Activated naive CD4-positive, alpha-beta T cell treated with anti-CD3 and anti-CD28 coated beads, Interleukin-2, amount 50 U/mL, for 24 hours (primary cell): ENCODE data around the gene DNER.

Experiments
- H3K27ac Mint-ChIP-seq: one replicate; pipeline ENCODE4 v1.8.0; 2021; ENCODE audit warnings: mild to moderate bottlenecking, mixed read lengths
- H3K27me3 Mint-ChIP-seq: one replicate; pipeline ENCODE4 v1.8.0; 2021; ENCODE audit warnings: mixed read lengths
- H3K36me3 Mint-ChIP-seq: one replicate; pipeline ENCODE4 v1.8.0; 2021; ENCODE audit warnings: mixed read lengths
- H3K4me1 Mint-ChIP-seq: one replicate; pipeline ENCODE4 v1.8.0; 2021; ENCODE audit warnings: mixed read lengths
- H3K4me3 Mint-ChIP-seq: one replicate; pipeline ENCODE4 v1.8.0; 2021; ENCODE audit warnings: mild to moderate bottlenecking, mixed read lengths
- H3K9me3 Mint-ChIP-seq: one replicate; pipeline ENCODE4 v1.8.0; 2021; ENCODE audit warnings: mixed read lengths

The DNER gene

DNA sequence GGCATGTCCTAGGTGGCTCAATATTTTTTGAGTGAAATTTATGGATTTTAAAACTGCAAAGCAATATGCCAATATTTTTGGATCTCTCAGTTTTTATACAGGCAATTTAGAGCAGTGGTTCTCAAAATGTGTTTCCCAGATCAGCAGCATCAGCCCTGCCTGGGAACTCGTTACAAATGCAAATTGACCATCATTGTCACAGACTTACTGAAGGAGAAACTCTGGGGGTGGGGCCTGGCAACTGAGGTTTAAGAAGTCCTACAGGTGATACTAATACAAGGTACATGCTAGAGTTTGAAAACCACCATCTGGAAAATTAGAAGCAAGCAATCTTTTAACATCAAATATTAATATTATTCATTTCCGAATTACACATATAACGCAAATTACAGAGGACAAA is 227.7 kb downstream of the DNER start:
- Mint-ChIP-seq H3K4me1 (no peaks in the 10 kb centered on the region), H3K9me3 (no peaks in the 10 kb centered on the region), H3K4me3 (no peak overlapping the region), H3K27me3 (peaks cover 1% of the 10 kb centered on the region), H3K36me3 (no peaks in the 10 kb centered on the region), H3K27ac (no peak overlapping the region)

DNA sequence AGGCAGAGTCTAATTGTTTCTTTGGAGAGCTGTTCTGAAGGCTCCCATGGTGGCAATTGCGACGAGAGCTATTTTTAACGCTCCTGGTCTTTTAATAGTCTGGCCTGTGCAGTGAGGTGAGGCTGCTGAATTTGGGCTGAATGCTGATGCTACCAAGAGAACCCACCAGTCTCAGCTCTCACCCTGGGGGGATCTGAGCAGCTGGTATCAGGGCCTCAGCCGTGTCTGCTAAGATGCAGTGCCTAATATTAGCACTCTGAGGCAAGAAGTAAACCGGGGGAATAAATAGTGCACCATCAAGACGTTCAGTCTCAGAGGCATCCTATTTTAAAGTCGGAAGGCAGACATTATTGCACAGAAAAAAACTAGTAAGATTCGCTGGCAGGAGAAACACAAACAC is 228.5 kb downstream of the DNER start:
- H3K4me3 Mint-ChIP-seq, result no peak overlapping the region
- no peak overlapping the region for H3K27ac Mint-ChIP-seq
- no peaks in the 10 kb centered on the region for H3K36me3 Mint-ChIP-seq
- H3K9me3 Mint-ChIP-seq, result no peaks in the 10 kb centered on the region
- peaks cover 1% of the 10 kb centered on the region for H3K27me3 Mint-ChIP-seq
- H3K4me1 Mint-ChIP-seq, result no peaks in the 10 kb centered on the region

- H3K27ac Mint-ChIP-seq, result no peak overlapping the region
- no peaks in the 10 kb centered on the region for H3K36me3 Mint-ChIP-seq
- no peaks in the 10 kb centered on the region for H3K9me3 Mint-ChIP-seq
- no peaks in the 10 kb centered on the region for H3K4me1 Mint-ChIP-seq
- peaks cover 9% of the 10 kb centered on the region for H3K27me3 Mint-ChIP-seq
- H3K4me3 Mint-ChIP-seq, result no peak overlapping the region
These were observed 237.0 kb downstream of the DNER start for GRCh38 chr2:229477269-229477755.

DNA sequence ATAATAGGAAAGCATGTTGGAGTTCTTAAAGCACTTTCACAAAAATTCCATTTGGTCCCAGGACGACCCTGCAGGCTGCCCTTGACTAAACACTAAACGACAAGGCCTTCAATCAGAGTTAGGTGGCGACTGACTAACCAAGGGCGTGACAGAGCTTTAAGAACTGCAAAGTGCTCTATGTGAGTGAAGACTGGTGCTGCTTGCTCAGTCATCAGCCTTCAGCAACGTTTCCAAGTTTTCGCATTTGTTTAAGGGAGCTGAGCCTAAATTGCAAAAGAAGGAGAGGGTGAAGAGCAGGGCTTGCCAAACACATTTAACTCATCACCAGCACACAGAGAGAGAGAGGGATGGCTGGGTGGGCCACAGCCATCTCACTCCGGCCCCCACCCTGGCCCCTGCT is 238.6 kb downstream of the DNER start:
- no peak overlapping the region for H3K27ac Mint-ChIP-seq
- H3K4me3 Mint-ChIP-seq, result no peak overlapping the region
- H3K4me1 Mint-ChIP-seq, result no peaks in the 10 kb centered on the region
- peaks cover 9% of the 10 kb centered on the region for H3K27me3 Mint-ChIP-seq
- no peaks in the 10 kb centered on the region for H3K36me3 Mint-ChIP-seq
- no peaks in the 10 kb centered on the region for H3K9me3 Mint-ChIP-seq

DNA sequence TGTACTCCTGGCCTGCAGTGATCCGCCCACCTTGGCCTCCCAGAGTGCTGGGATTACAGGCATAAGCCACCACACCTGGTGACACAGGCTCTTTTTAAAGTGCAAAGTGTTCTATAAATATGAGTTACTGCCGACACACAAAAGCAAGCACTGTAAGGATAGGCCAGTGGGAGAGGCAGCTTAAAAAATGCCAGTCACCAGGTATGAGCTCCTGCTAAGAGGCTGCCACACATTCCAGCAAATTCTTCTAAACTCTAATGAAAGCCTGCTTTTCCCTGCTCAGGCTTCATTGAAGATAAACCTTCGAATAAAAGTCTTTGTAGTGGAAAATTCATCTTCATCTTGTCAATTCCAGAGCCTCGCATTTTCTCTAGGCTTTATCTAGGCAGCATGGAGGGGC is 240.2 kb downstream of the DNER start:
- Mint-ChIP-seq H3K36me3 (no peaks in the 10 kb centered on the region), H3K4me3 (no peak overlapping the region), H3K4me1 (no peaks in the 10 kb centered on the region), H3K27me3 (peaks cover 10% of the 10 kb centered on the region), H3K9me3 (no peaks in the 10 kb centered on the region), H3K27ac (no peak overlapping the region)

- Mint-ChIP-seq H3K4me1 (no peaks in the 10 kb centered on the region), H3K4me3 (no peak overlapping the region), H3K27me3 (peaks cover 4% of the 10 kb centered on the region), H3K27ac (no peak overlapping the region), H3K9me3 (no peaks in the 10 kb centered on the region), H3K36me3 (no peaks in the 10 kb centered on the region)
These were observed 243.6 kb downstream of the DNER start for GRCh38 chr2:229470781-229471180.

DNA sequence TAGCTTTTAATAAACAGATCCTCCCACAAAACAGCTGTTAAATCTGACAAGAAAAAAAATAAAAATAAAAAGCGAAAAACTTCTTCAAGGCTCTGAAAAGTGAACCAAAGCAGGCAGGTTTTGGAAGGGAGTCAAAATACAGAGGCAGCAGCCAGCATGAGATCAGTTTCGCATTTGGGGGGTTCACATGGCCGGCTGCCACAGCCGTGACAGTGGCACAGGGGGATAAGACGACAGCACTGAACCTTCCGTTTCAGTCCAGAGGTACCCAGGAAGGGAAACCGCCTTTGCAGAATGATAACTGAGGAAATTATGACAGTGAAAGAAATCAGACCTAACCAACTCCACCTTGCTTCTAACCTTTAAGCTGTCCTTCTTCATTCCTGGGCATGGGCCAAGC is 246.6 kb downstream of the DNER start:
- peaks cover 3% of the 10 kb centered on the region for H3K27me3 Mint-ChIP-seq
- no peaks in the 10 kb centered on the region for H3K4me1 Mint-ChIP-seq
- H3K9me3 Mint-ChIP-seq, result peaks cover 3% of the 10 kb centered on the region
- no peak overlapping the region for H3K27ac Mint-ChIP-seq
- H3K4me3 Mint-ChIP-seq, result no peak overlapping the region
- no peaks in the 10 kb centered on the region for H3K36me3 Mint-ChIP-seq

GRCh38 chr2:229463841-229464346 is 250.5 kb downstream of the DNER start:
- H3K27ac Mint-ChIP-seq, result no peak overlapping the region
- H3K9me3 Mint-ChIP-seq, result peaks cover 3% of the 10 kb centered on the region
- H3K4me3 Mint-ChIP-seq, result no peak overlapping the region

GRCh38 chr2:229462112-229462511 is 252.2 kb downstream of the DNER start:
- H3K4me1 Mint-ChIP-seq, result no peaks in the 10 kb centered on the region
- H3K9me3 Mint-ChIP-seq, result peaks cover 3% of the 10 kb centered on the region
- H3K27me3 Mint-ChIP-seq, result peaks cover 1% of the 10 kb centered on the region
- no peak overlapping the region for H3K27ac Mint-ChIP-seq
- H3K4me3 Mint-ChIP-seq, result no peak overlapping the region
- no peaks in the 10 kb centered on the region for H3K36me3 Mint-ChIP-seq

More at GRCh38 chr2:229463841-229464346, 250.5 kb downstream of the DNER start:
- no peaks in the 10 kb centered on the region for H3K4me1 Mint-ChIP-seq
- H3K36me3 Mint-ChIP-seq, result no peaks in the 10 kb centered on the region
- H3K27me3 Mint-ChIP-seq, result peaks cover 1% of the 10 kb centered on the region

- H3K36me3 Mint-ChIP-seq, result no peaks in the 10 kb centered on the region
- H3K27ac Mint-ChIP-seq, result no peak overlapping the region
- H3K4me1 Mint-ChIP-seq, result no peaks in the 10 kb centered on the region
- H3K4me3 Mint-ChIP-seq, result no peak overlapping the region
- no peaks in the 10 kb centered on the region for H3K9me3 Mint-ChIP-seq
- H3K27me3 Mint-ChIP-seq, result peaks cover 3% of the 10 kb centered on the region
These were observed 258.3 kb downstream of the DNER start for GRCh38 chr2:229456091-229456490.

- no peaks in the 10 kb centered on the region for H3K9me3 Mint-ChIP-seq
- peaks cover 3% of the 10 kb centered on the region for H3K27me3 Mint-ChIP-seq
- H3K4me1 Mint-ChIP-seq, result no peaks in the 10 kb centered on the region
- H3K27ac Mint-ChIP-seq, result no peak overlapping the region
- H3K4me3 Mint-ChIP-seq, result no peak overlapping the region
- H3K36me3 Mint-ChIP-seq, result no peaks in the 10 kb centered on the region
These were observed 259.3 kb downstream of the DNER start for GRCh38 chr2:229454934-229455631.

- no peak overlapping the region for H3K27ac Mint-ChIP-seq
- no peak overlapping the region for H3K4me3 Mint-ChIP-seq
- H3K4me1 Mint-ChIP-seq, result no peaks in the 10 kb centered on the region
- no peaks in the 10 kb centered on the region for H3K9me3 Mint-ChIP-seq
- H3K36me3 Mint-ChIP-seq, result no peaks in the 10 kb centered on the region
- peaks cover 3% of the 10 kb centered on the region for H3K27me3 Mint-ChIP-seq
These were observed 261.1 kb downstream of the DNER start for GRCh38 chr2:229453230-229453629.

- Mint-ChIP-seq H3K27ac (no peak overlapping the region), H3K4me1 (no peaks in the 10 kb centered on the region), H3K4me3 (no peak overlapping the region), H3K9me3 (no peaks in the 10 kb centered on the region), H3K27me3 (peaks cover 3% of the 10 kb centered on the region), H3K36me3 (no peaks in the 10 kb centered on the region)
These were observed 262.5 kb downstream of the DNER start for GRCh38 chr2:229451852-229452251.

GRCh38 chr2:229447227-229447626 is 267.1 kb downstream of the DNER start:
- no peaks in the 10 kb centered on the region for H3K4me1 Mint-ChIP-seq
- H3K27me3 Mint-ChIP-seq, result peaks cover 1% of the 10 kb centered on the region
- H3K27ac Mint-ChIP-seq, result no peak overlapping the region
- H3K9me3 Mint-ChIP-seq, result no peaks in the 10 kb centered on the region
- no peaks in the 10 kb centered on the region for H3K36me3 Mint-ChIP-seq
- no peak overlapping the region for H3K4me3 Mint-ChIP-seq

DNA sequence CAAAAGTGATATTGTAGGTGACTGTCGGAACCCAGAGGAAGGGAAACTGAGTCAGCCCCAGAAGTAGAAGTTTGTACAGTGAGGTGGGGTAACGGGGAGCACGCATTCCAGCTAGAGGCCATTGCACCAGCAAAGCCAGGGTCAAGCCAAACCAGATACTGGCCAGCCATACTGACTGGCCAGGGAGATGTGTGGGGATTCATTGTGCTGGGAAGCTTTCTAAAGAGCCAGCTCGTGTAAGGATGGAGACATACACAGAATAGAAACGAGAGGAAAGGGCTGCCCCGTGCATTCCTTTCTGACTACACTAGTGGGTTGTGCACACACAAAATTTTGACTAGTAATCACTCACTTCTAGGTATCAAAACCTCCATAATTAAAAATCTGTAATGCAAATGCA is 268.0 kb downstream of the DNER start:
- Mint-ChIP-seq H3K4me3 (no peak overlapping the region), H3K27me3 (peaks cover 1% of the 10 kb centered on the region), H3K36me3 (no peaks in the 10 kb centered on the region), H3K9me3 (no peaks in the 10 kb centered on the region), H3K4me1 (no peaks in the 10 kb centered on the region), H3K27ac (no peak overlapping the region)

DNA sequence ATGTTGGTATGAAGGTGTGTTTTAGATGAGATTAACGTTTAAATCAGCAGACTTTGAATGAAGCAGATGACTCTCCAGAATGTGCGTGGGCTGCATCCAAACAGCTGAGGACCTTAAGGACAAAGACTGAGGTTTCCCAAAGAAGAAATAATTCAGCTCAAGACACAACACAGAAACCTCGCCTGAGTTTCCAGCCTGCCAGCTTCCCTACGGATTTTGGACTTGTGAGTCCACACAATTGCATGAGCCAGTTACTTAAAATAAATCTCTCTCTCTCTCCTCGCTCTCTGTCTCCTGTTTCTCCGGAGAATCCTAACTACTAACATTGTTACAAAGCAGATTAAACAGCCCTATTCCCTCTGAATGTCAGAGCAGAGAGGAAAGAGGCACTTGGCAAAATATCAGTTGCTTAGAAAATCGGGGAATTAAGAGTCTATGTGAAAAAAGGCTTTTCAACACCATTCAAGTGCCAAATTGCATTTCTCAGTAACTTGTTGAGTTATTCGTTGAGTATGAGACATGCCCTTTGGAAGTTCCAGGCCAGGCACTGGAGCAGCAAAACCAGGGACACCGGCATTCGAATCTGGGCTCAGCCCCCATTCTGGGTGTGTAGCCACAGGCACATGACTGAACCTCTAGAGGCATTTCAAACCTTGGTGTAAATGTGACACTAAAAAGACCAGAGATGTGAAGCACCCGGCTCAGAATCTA is 268.7 kb downstream of the DNER start:
- no peak overlapping the region for H3K4me3 Mint-ChIP-seq
- no peaks in the 10 kb centered on the region for H3K36me3 Mint-ChIP-seq
- H3K9me3 Mint-ChIP-seq, result no peaks in the 10 kb centered on the region
- no peaks in the 10 kb centered on the region for H3K4me1 Mint-ChIP-seq
- H3K27ac Mint-ChIP-seq, result no peak overlapping the region
- peaks cover 1% of the 10 kb centered on the region for H3K27me3 Mint-ChIP-seq
